ENCODE measurements around the gene NAV2.

NAV2 gene

GRCh38 chr11:19675397-19675796, 37.2 kb upstream of the NAV2 start:
- H3K27ac ChIP-seq (ENCODE audit: low read depth, low read length), result no peak overlapping the region
- H3K4me1 ChIP-seq (ENCODE audit: control insufficient read depth, insufficient read depth, low read length), result peaks cover 36% of the 10 kb centered on the region
- H3K9me3 ChIP-seq (ENCODE audit: control insufficient read depth, insufficient read depth, low read length), result no peaks in the 10 kb centered on the region
- H3K9ac ChIP-seq (ENCODE audit: low read depth, low read length), result no peak overlapping the region
- no peaks in the 10 kb centered on the region for H3K36me3 ChIP-seq (ENCODE audit: control insufficient read depth, insufficient read depth, low read length)
- no peak overlapping the region for H3K4me3 ChIP-seq (ENCODE audit: low read depth, low read length)
- H3K27me3 ChIP-seq (ENCODE audit: control insufficient read depth, insufficient read depth, low read length), result no peaks in the 10 kb centered on the region

DNA sequence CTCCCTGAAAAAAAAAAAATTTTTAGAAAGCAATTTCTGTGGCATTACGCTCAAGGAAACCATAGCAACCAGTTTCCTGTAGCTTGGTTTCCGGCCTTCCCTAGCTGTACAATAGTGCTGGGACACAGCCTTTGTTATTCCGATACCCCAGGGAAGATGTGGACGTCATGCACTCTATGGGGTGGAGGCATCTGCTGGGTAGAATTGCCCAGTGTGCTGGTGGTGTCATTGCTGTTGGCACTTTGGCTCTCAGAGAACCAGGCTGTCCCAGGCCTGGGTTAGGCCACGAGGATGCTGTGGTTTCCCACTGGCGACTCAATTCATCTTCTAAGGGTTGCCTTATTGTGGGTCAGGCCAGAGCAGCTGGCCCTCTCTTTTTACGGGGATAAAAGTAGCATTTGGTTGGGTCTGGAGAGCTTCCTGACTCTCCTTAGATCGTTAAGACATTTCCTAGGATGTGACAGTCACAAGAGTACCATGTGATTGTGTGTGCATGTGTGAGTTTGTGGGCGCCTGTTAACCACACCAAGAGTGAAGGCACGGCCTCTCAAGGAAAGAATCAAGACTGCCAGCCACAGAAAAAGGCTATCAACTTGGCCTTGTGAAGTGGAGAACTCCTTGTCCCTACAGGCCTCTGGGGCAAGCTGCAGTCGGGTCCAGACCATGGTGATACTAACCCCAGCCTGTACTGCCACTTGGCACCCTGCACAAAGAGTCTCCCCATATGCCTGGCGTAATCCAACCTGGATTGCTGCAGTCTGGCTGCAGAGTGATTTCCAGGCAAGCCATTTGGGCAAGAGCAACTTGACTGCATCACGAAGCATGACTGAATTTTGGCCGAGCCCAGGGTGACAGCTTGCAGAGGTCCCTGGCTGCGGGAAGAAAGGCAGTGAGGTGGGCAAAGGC, 35.9 kb upstream of the NAV2 start:
- Histone ChIP-seq H3K9ac (ENCODE audit: low read depth, low read length) (no peak overlapping the region), H3K27me3 (ENCODE audit: control insufficient read depth, insufficient read depth, low read length) (no peaks in the 10 kb centered on the region), H3K36me3 (ENCODE audit: control insufficient read depth, insufficient read depth, low read length) (no peaks in the 10 kb centered on the region), H3K4me3 (ENCODE audit: low read depth, low read length) (no peak overlapping the region), H3K27ac (ENCODE audit: low read depth, low read length) (peak overlapping the region; percentile 9), H3K9me3 (ENCODE audit: control insufficient read depth, insufficient read depth, low read length) (no peaks in the 10 kb centered on the region), H3K4me1 (ENCODE audit: control insufficient read depth, insufficient read depth, low read length) (peaks cover 40% of the 10 kb centered on the region)

DNA sequence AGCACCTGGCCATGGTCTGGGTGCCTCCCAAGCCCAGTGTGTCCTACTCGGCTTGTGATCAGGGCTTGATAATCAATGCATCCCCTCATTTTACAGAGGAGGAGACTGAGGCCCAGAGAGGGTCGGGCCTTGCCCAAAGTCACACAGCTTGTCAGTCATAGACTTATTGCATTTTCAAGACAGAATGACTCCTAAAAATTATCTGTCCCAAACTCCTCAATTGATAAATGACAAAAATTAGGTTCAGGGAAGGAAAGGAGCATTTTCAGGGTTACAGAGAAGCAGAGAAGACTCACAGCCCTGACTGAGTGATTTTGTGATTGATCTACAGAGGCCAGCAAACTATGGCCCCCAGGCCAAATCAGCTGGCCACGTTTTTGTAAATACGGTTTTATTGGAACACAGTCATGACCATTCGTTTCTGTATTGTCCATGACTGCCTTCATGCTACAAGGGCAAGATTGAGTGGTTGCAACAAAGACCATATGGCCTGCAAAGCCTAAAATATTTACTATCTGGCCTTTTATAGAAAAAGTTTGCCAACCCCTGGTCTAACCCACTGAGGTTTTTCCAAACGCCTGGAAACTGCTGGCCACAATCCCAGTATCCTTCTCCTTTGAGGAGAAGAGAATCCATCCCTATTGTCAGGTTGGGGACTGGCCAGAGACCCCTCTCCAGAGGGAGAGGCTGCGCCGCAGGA, 35.1 kb upstream of the NAV2 start:
- Histone ChIP-seq H3K36me3 (ENCODE audit: control insufficient read depth, insufficient read depth, low read length) (no peaks in the 10 kb centered on the region), H3K9ac (ENCODE audit: low read depth, low read length) (no peak overlapping the region), H3K4me1 (ENCODE audit: control insufficient read depth, insufficient read depth, low read length) (peaks cover 38% of the 10 kb centered on the region), H3K9me3 (ENCODE audit: control insufficient read depth, insufficient read depth, low read length) (no peaks in the 10 kb centered on the region), H3K27me3 (ENCODE audit: control insufficient read depth, insufficient read depth, low read length) (no peaks in the 10 kb centered on the region), H3K27ac (ENCODE audit: low read depth, low read length) (no peak overlapping the region), H3K4me3 (ENCODE audit: low read depth, low read length) (no peak overlapping the region)

- Histone ChIP-seq H3K9me3 (ENCODE audit: control insufficient read depth, insufficient read depth, low read length) (no peaks in the 10 kb centered on the region), H3K4me1 (ENCODE audit: control insufficient read depth, insufficient read depth, low read length) (peaks cover 24% of the 10 kb centered on the region), H3K9ac (ENCODE audit: low read depth, low read length) (no peak overlapping the region), H3K27ac (ENCODE audit: low read depth, low read length) (peak overlapping the region; percentile 83), H3K4me3 (ENCODE audit: low read depth, low read length) (no peak overlapping the region), H3K27me3 (ENCODE audit: control insufficient read depth, insufficient read depth, low read length) (no peaks in the 10 kb centered on the region), H3K36me3 (ENCODE audit: control insufficient read depth, insufficient read depth, low read length) (no peaks in the 10 kb centered on the region)
These were observed 32.4 kb upstream of the NAV2 start for GRCh38 chr11:19679952-19680828.

DNA sequence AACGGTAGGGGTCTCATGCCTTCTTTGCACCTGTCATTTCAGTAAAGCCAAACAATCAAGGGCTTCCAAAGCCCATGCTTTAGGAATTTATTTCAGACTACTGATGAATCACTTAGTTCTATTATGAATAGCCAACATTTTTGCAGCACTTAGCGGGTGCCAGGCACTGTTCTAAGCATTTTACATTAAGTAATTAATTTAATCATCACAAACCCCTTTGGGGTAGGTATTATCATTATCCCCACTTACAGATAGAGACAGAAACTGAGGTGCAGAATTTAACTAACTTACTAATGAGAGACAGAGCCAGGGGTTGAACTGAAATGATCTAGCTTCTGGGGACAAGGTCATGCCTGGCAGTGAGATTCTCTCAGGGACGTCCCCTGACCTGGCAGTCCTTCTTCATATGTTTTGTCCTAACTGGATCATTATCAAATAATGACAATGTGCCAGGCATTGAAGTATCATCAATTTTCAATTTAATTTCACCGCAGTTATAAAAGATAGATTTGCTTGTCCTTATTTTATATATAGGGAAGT, 31.7 kb upstream of the NAV2 start:
- H3K27me3 ChIP-seq (ENCODE audit: control insufficient read depth, insufficient read depth, low read length), result no peaks in the 10 kb centered on the region
- no peaks in the 10 kb centered on the region for H3K9me3 ChIP-seq (ENCODE audit: control insufficient read depth, insufficient read depth, low read length)
- H3K36me3 ChIP-seq (ENCODE audit: control insufficient read depth, insufficient read depth, low read length), result no peaks in the 10 kb centered on the region
- no peak overlapping the region for H3K27ac ChIP-seq (ENCODE audit: low read depth, low read length)
- H3K9ac ChIP-seq (ENCODE audit: low read depth, low read length), result no peak overlapping the region
- no peak overlapping the region for H3K4me3 ChIP-seq (ENCODE audit: low read depth, low read length)
- H3K4me1 ChIP-seq (ENCODE audit: control insufficient read depth, insufficient read depth, low read length), result peaks cover 24% of the 10 kb centered on the region

- Histone ChIP-seq H3K4me1 (ENCODE audit: control insufficient read depth, insufficient read depth, low read length) (peaks cover 15% of the 10 kb centered on the region), H3K4me3 (ENCODE audit: low read depth, low read length) (no peak overlapping the region), H3K9me3 (ENCODE audit: control insufficient read depth, insufficient read depth, low read length) (no peaks in the 10 kb centered on the region), H3K36me3 (ENCODE audit: control insufficient read depth, insufficient read depth, low read length) (no peaks in the 10 kb centered on the region), H3K9ac (ENCODE audit: low read depth, low read length) (no peak overlapping the region), H3K27ac (ENCODE audit: low read depth, low read length) (no peak overlapping the region), H3K27me3 (ENCODE audit: control insufficient read depth, insufficient read depth, low read length) (no peaks in the 10 kb centered on the region)
These were observed 29.4 kb upstream of the NAV2 start for GRCh38 chr11:19683141-19683805.

DNA sequence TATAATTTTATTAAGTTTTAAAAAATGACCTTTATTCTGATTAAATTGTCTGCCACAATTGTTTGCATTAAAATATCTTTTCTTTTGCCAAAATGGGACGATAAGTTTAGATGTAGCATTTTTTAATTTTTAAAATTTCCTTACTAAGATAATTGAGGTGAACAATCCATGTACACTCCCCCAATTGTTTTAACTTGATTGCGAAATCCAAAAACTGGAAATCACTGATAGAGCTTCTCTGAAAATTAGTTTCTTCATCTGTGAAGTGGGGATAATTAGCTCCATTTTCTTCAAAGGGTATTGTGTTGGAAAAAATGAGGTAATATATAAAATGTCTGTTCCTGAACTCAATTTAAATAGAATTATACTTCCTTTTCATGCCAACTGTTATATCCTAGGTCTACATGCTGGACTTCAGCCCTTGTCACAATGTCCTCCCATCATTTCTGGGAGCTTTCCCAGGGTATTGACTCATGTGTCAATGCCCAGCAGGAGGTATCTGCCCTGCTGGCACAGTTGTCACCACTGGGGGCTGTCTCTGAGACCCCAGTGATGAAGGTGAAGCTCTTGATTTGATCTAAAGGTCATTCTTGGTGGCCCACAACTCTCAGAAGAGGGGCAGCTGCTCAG, 28.7 kb upstream of the NAV2 start:
- Histone ChIP-seq H3K36me3 (ENCODE audit: control insufficient read depth, insufficient read depth, low read length) (no peaks in the 10 kb centered on the region), H3K27ac (ENCODE audit: low read depth, low read length) (no peak overlapping the region), H3K9me3 (ENCODE audit: control insufficient read depth, insufficient read depth, low read length) (no peaks in the 10 kb centered on the region), H3K27me3 (ENCODE audit: control insufficient read depth, insufficient read depth, low read length) (no peaks in the 10 kb centered on the region; the same call in 1 of the 2 replicates), H3K4me1 (ENCODE audit: control insufficient read depth, insufficient read depth, low read length) (peaks cover 15% of the 10 kb centered on the region), H3K4me3 (ENCODE audit: low read depth, low read length) (no peak overlapping the region), H3K9ac (ENCODE audit: low read depth, low read length) (no peak overlapping the region)

- Histone ChIP-seq H3K4me3 (ENCODE audit: low read depth, low read length) (no peak overlapping the region), H3K9me3 (ENCODE audit: control insufficient read depth, insufficient read depth, low read length) (no peaks in the 10 kb centered on the region), H3K36me3 (ENCODE audit: control insufficient read depth, insufficient read depth, low read length) (no peaks in the 10 kb centered on the region), H3K27ac (ENCODE audit: low read depth, low read length) (no peak overlapping the region), H3K4me1 (ENCODE audit: control insufficient read depth, insufficient read depth, low read length) (no peaks in the 10 kb centered on the region; the same call in 1 of the 2 replicates), H3K27me3 (ENCODE audit: control insufficient read depth, insufficient read depth, low read length) (no peaks in the 10 kb centered on the region; the same call in 1 of the 2 replicates), H3K9ac (ENCODE audit: low read depth, low read length) (no peak overlapping the region)
These were observed 26.4 kb upstream of the NAV2 start for GRCh38 chr11:19686234-19686633.

GRCh38 chr11:19687392-19687791, 25.2 kb upstream of the NAV2 start:
- no peak overlapping the region for H3K4me3 ChIP-seq (ENCODE audit: low read depth, low read length)
- no peaks in the 10 kb centered on the region for H3K9me3 ChIP-seq (ENCODE audit: control insufficient read depth, insufficient read depth, low read length)
- no peak overlapping the region for H3K9ac ChIP-seq (ENCODE audit: low read depth, low read length)
- H3K36me3 ChIP-seq (ENCODE audit: control insufficient read depth, insufficient read depth, low read length), result no peaks in the 10 kb centered on the region
- H3K4me1 ChIP-seq (ENCODE audit: control insufficient read depth, insufficient read depth, low read length), result no peaks in the 10 kb centered on the region; the same call in 1 of the 2 replicates
- no peaks in the 10 kb centered on the region; the same call in 1 of the 2 replicates for H3K27me3 ChIP-seq (ENCODE audit: control insufficient read depth, insufficient read depth, low read length)
- no peak overlapping the region for H3K27ac ChIP-seq (ENCODE audit: low read depth, low read length)
